HL-60 (cell line): ENCODE data around the gene ZNF316.

Experiments
- DNase-seq, 2 experiments: peaks; one replicate each; pipeline ENCODE4 v3.0.0-alpha.2; 2010 to 2020; ENCODE audit warnings: low read depth in 1 of 2, low spot score in 1 of 2
- H3K27ac ChIP-seq: fragments of 250-450 bp; sonication (Bioruptor Pico); replicated peaks from 2 replicates; pipeline ENCODE4 v1.5.1; 2020; ENCODE audit warnings: mild to moderate bottlenecking, moderate library complexity
- H3K27me3 ChIP-seq: fragments of 250-450 bp; sonication (Bioruptor Pico); 2 replicates; pipeline ENCODE4 v1.5.1; 2021; ENCODE audit warnings: mild to moderate bottlenecking, moderate library complexity; ENCODE audit not compliant: insufficient read depth, poor library complexity, severe bottlenecking
- H3K4me3 ChIP-seq: replicated peaks from 2 replicates; pipeline ENCODE4 v1.5.1; 2011; ENCODE audit warnings: mild to moderate bottlenecking, control low read depth, low read length; ENCODE audit not compliant: insufficient read depth
- CTCF ChIP-seq: IDR thresholded peaks from one replicate; pipeline ENCODE4 v1.5.1; 2011; ENCODE audit warnings: low read length, control low read depth, inconsistent platforms; ENCODE audit not compliant: insufficient read depth
- GABPA ChIP-seq: IDR thresholded peaks from 2 replicates; pipeline ENCODE4 v1.6.1; 2012; ENCODE audit warnings: low read depth
- POLR2AphosphoS5 ChIP-seq: IDR thresholded peaks from 2 replicates; pipeline ENCODE4 v1.6.1; 2012; ENCODE audit warnings: low read depth
- REST ChIP-seq: IDR thresholded peaks from 2 replicates; pipeline ENCODE4 v1.6.1; 2012; ENCODE audit warnings: low read depth; ENCODE audit not compliant: insufficient replicate concordance
- SPI1 ChIP-seq: IDR thresholded peaks from 2 replicates; pipeline ENCODE4 v1.6.1; 2012; ENCODE audit warnings: low read depth, mild to moderate bottlenecking, borderline replicate concordance

ZNF316 gene

GRCh38 chr7:6640246-6640721 lies 3.2 kb downstream of the ZNF316 start:
- Histone ChIP-seq H3K4me3 (no peak overlapping the region), H3K27ac (no peak overlapping the region), H3K27me3 (no peaks in the 10 kb centered on the region)
- no peak for TF ChIP-seq GABPA
- no peak for TF ChIP-seq REST
- no peak for TF ChIP-seq POLR2AphosphoS5
- no peak for TF ChIP-seq SPI1
- no peak for TF ChIP-seq CTCF
- DNase-seq: peak in 1 of 2 experiments; percentile 34

GRCh38 chr7:6641305-6642035 lies 4.4 kb downstream of the ZNF316 start:
- TF ChIP-seq REST (no peak), POLR2AphosphoS5 (no peak), SPI1 (no peak), GABPA (no peak), CTCF (no peak)
- Histone ChIP-seq H3K27ac (no peak overlapping the region), H3K4me3 (no peak overlapping the region), H3K27me3 (no peaks in the 10 kb centered on the region)
- DNase-seq: no peak

- H3K27ac ChIP-seq: no peak overlapping the region
- H3K27me3 ChIP-seq: no peaks in the 10 kb centered on the region
- no peak for DNase-seq
- no peak overlapping the region for H3K4me3 ChIP-seq
- no peak for TF ChIP-seq SPI1
- TF ChIP-seq CTCF: no peak
- no peak for TF ChIP-seq GABPA
- no peak for TF ChIP-seq POLR2AphosphoS5
- no peak for TF ChIP-seq REST
Observed at GRCh38 chr7:6642239-6642839, 5.2 kb downstream of the ZNF316 start.
